HG02852 (cell line): ENCODE data around the gene SELENOK.
"Not testable (repeated sequence)": the region's sequence is repeated elsewhere in the genome, so short reads cannot be mapped to it uniquely, and the experiment has no call there.

Experiments
- ATAC-seq: cut with Tn5 transposase; IDR thresholded peaks from one replicate; pipeline ENCODE4 v1.9.1; 2021; ENCODE audit warnings: mild to moderate bottlenecking, moderate library complexity; ENCODE audit not compliant: unreplicated experiment

Gene SELENOK

GRCh38 chr3:53891497-53892285 lies at the start of gene SELENOK:
Gene SELENOK (minus strand): TSS chr3:53891859.
- ATAC-seq: peak; percentile 95

- ATAC-seq: no peak
Observed at GRCh38 chr3:53941184-53941583, 49.5 kb upstream of the SELENOK start.

- ATAC-seq: no peak
Observed at GRCh38 chr3:53940623-53941022, 49.0 kb upstream of the SELENOK start.

GRCh38 chr3:53939813-53940212 lies 48.2 kb upstream of the SELENOK start:
- no peak for ATAC-seq

- ATAC-seq: no peak
Observed at GRCh38 chr3:53939086-53939582, 47.5 kb upstream of the SELENOK start.

- ATAC-seq: no peak
Observed at GRCh38 chr3:53938645-53939044, 47.0 kb upstream of the SELENOK start.

- no peak for ATAC-seq
Observed at GRCh38 chr3:53936347-53936746, 44.7 kb upstream of the SELENOK start.

GRCh38 chr3:53935283-53935901 lies 43.7 kb upstream of the SELENOK start:
- no peak for ATAC-seq

- not testable (repeated sequence) for ATAC-seq
Observed at GRCh38 chr3:53927208-53927872, 35.7 kb upstream of the SELENOK start.

GRCh38 chr3:53921296-53921695 lies 29.6 kb upstream of the SELENOK start:
- ATAC-seq: no peak

- no peak for ATAC-seq
Observed at GRCh38 chr3:53919741-53920140, 28.1 kb upstream of the SELENOK start.

- no peak for ATAC-seq
Observed at GRCh38 chr3:53913401-53913800, 21.7 kb upstream of the SELENOK start.

- no peak for ATAC-seq
Observed at GRCh38 chr3:53902711-53903110, 11.1 kb upstream of the SELENOK start.

- ATAC-seq: no peak
Observed at GRCh38 chr3:53902067-53902466, 10.4 kb upstream of the SELENOK start.

- no peak for ATAC-seq
Observed at GRCh38 chr3:53900666-53901331, 9.1 kb upstream of the SELENOK start.

GRCh38 chr3:53899750-53900149 lies 8.1 kb upstream of the SELENOK start:
- ATAC-seq: no peak

- no peak for ATAC-seq
Observed at GRCh38 chr3:53892286-53892637, 603 bp upstream of the SELENOK start.

GRCh38 chr3:53890726-53891475 lies 758 bp downstream of the SELENOK start:
- ATAC-seq: peak; percentile 12

- ATAC-seq: no peak
Observed at GRCh38 chr3:53888232-53888631, 3.4 kb downstream of the SELENOK start.

- ATAC-seq: no peak
Observed at GRCh38 chr3:53887446-53887845, 4.2 kb downstream of the SELENOK start.

- ATAC-seq: no peak
Observed at GRCh38 chr3:53885239-53885638, 6.4 kb downstream of the SELENOK start.
